IPS-15b (cell line): ENCODE measurements around the gene SIMC1.

Experiments used
- H3K27me3 ChIP-seq: one replicate; pipeline ENCODE4 v1.6.1; 2013; ENCODE audit warnings: low read length; ENCODE audit not compliant: control insufficient read depth, insufficient read depth
- H3K36me3 ChIP-seq: one replicate; pipeline ENCODE4 v1.6.1; 2013; ENCODE audit warnings: low read length; ENCODE audit not compliant: control insufficient read depth, insufficient read depth
- H3K4me1 ChIP-seq: one replicate; pipeline ENCODE4 v1.6.1; 2013; ENCODE audit warnings: mild to moderate bottlenecking, low read length; ENCODE audit not compliant: control insufficient read depth, insufficient read depth
- H3K4me3 ChIP-seq: one replicate; pipeline ENCODE4 v1.5.1; 2013; ENCODE audit warnings: low read depth, low read length
- H3K9ac ChIP-seq: one replicate; pipeline ENCODE4 v1.6.1; 2013; ENCODE audit warnings: low read depth, mild to moderate bottlenecking, low read length
- H3K9me3 ChIP-seq: one replicate; pipeline ENCODE4 v1.6.1; 2013; ENCODE audit warnings: mild to moderate bottlenecking, low read length; ENCODE audit not compliant: control insufficient read depth, insufficient read depth

The SIMC1 gene

DNA sequence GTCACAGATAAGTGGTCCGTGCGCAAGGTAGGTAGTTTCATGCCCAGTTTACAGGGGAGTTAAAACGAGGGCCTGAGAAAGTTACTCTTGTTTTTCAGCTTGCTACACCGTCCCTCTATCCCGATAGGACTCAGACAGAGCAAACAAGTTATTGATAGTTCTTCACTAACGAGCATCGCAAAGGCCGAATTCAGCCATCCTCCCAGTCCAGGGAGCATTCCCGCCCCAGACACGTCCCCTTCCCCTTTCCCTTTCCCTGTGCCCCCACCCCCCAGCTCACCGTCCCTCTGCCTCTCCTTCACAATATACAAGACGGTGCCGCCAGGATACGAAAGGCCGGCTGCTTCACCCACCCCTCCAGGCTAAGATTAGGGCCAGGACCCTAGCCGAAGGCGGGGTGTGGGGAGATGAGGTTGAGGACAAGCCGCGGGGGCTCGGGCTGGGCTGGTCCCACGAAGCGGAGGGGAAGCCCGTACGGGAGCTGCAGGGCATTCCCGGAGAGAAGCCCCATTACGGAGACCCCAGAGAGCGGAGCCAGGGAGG is 122.7 kb downstream of the SIMC1 start:
- no peaks in the 10 kb centered on the region for H3K9me3 ChIP-seq
- peaks cover 34% of the 10 kb centered on the region for H3K27me3 ChIP-seq
- H3K9ac ChIP-seq = peak overlapping the region; percentile 90
- no peaks in the 10 kb centered on the region for H3K4me1 ChIP-seq
- peak overlapping the region; percentile 96 for H3K4me3 ChIP-seq
- peaks cover 8% of the 10 kb centered on the region for H3K36me3 ChIP-seq

DNA sequence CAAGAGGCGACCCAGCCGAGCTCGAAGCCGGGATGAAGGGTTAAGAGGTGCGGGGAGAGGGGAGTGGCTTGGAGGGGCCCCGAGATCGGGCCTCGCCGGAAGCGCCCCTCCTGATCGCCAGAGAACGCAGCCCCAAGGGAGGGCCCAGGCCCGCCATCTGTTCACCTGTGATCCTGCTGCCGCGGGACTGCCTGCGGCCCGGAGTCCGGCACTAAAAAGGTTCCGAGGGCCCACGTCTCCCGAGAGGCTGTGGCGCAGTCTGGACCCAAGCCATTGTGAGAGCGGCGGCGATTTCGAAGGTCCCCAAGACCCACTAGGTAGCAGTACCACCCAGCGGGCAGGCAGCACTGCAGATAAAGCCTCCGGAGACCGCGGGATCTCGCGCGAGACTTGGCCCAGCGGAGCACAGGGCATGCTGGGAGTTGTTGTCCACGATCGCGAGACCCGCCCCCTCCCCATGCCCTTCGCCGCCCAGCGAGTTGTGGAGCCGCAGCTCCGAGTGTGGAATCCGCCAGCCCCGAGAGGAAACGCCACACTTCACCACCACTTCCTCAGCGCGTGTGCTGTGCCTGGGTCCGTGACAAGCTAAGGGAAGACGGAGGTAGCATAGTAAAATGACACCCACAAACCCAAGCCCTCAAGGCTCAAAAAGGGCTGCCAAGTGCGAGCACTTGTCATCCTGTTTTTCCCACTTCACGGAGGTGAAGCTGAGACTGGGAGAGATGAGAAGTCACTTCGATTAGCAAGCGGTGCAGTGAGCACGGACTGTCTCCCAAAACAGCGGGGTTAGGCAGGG is 123.4 kb downstream of the SIMC1 start, which contains the start of gene KIAA1191:
TSS of gene KIAA1191 (minus strand) at position 328 of the 796 bp plus-strand sequence. CDS start 2,256 bp downstream, outside the sequence.
- peak within 1 kb of the TSS; percentile 90 for H3K9ac ChIP-seq
- H3K9me3 ChIP-seq = no peaks in the 10 kb centered on the region
- no peaks in the 10 kb centered on the region for H3K4me1 ChIP-seq
- peak within 1 kb of the TSS; percentile 96 for H3K4me3 ChIP-seq
- peaks cover 40% of the 10 kb centered on the region for H3K27me3 ChIP-seq
- H3K36me3 ChIP-seq = peaks cover 8% of the 10 kb centered on the region

DNA sequence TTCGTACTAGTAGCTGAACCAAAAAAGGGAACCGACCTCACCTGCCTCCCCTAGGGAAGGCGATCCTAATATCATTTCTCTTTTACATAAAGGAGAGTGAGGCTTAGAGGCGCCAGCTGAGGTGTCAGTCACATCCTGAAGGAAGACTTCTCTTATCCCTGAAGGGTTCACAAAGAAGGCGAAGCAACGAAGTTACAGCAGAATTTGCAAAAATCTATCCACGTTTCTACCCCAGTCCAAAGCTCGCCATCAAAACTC is 123.9 kb downstream of the SIMC1 start:
- Histone ChIP-seq H3K9ac (no peak overlapping the region), H3K27me3 (peaks cover 43% of the 10 kb centered on the region), H3K9me3 (no peaks in the 10 kb centered on the region), H3K36me3 (peaks cover 8% of the 10 kb centered on the region), H3K4me3 (peak overlapping the region; percentile 96), H3K4me1 (no peaks in the 10 kb centered on the region)

DNA sequence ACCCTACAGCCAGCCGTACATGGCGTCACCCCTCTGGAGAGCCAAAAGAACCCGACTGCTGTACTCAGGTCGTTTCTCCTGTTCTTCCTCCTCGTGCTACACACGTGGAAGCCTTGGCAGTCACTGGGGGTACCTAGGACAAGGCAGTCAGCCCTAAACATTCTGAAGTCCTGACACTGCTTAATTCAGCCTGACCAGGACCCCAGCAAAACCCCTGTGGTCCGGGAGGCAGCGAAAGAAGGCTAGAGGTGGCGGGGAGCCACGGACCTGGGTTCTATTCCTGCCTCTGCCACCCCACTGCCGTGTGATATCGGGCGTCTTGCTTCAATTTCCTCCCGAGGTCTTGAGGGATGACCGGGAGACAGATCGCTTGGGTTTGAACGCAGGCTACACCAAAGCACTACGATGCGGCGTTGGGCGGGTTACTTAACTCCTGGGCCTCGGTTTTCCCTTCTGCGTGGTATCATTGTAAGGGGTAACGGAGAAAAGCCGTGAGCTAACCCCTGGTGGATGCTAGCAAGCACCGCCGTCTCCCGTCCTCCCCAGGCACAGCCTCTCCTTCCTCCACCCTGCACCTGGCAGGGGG is 126.6 kb downstream of the SIMC1 start:
- H3K27me3 ChIP-seq = peaks cover 46% of the 10 kb centered on the region
- no peaks in the 10 kb centered on the region for H3K9me3 ChIP-seq
- H3K36me3 ChIP-seq = peaks cover 2% of the 10 kb centered on the region
- no peak overlapping the region for H3K9ac ChIP-seq
- no peaks in the 10 kb centered on the region for H3K4me1 ChIP-seq
- peak overlapping the region; percentile 52 for H3K4me3 ChIP-seq

DNA sequence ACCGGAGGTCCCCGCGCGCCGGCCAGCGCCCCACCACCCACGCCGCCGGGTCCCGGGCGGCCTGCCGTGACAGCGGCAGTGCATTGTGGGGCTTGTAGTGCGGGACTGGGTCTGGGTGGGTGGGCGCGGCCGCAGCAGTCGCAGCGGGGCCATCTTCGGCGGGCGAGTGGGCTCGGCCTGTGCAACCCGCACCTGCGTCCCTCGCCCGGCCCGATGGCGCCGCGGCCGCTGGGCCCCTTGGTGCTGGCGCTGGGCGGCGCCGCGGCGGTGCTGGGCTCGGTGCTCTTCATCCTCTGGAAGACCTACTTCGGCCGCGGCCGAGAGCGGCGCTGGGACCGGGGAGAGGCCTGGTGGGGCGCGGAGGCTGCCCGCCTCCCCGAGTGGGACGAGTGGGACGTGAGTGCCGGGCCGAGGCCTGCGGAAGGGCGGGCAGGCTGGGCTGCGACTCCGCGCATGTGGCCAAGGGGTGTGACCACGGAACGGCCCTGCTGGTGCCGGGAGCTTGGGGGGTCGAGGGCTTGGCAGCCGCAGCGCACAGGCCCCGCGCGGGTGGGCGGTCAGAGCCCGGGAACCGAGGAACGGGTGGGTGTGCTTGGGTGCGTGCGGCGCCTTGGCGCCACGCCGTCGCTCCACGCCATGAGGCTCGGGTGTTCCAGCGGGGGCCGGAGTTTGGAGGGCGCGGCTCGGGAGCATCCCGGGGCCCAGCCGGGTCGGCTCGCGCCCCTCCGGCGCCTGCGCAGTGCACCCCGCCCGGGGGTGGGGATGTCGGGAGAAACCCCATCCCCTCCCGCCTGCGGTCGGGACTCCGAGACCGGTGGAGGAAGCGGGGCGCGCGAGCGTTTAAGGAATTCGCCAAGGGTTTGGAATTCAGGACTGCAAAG is 127.4 kb downstream of the SIMC1 start, which contains the start of gene ARL10:
TSS of gene ARL10 (plus strand) at position 137 of the 881 bp plus-strand sequence. CDS start at position 214, 77 bp downstream.
- H3K9me3 ChIP-seq = no peaks in the 10 kb centered on the region
- peak within 1 kb of the TSS; percentile 65 for H3K9ac ChIP-seq
- H3K27me3 ChIP-seq = peaks cover 46% of the 10 kb centered on the region
- H3K36me3 ChIP-seq = peaks cover 2% of the 10 kb centered on the region
- no peaks in the 10 kb centered on the region for H3K4me1 ChIP-seq
- peak within 1 kb of the TSS; percentile 52 for H3K4me3 ChIP-seq

DNA sequence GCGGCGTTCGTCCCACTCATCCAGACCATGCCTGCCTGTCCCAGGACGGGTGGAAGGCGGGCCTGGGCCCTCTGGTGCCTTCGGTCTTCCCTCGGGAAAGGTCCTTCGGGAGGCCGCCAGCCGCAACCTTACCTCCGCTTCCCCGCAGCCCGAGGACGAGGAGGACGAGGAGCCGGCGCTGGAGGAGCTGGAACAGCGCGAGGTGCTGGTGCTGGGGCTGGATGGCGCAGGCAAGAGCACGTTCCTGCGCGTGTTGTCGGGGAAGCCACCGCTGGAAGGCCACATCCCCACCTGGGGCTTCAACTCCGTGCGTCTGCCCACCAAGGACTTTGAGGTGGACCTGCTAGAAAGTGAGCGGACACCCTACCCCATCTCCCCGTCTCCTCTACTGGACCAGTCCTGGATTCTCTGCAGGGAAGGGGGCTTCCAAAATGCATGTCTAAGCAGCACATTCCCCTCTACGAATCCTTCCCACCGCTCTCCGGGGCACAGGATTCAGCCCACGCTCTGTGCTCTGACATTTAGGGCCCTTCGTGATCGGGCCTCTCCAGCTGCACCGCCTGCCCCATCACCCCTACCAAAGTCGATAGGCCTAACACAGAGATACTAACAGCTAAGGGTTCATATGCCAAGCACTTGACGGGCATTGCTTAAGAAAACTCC is 128.1 kb downstream of the SIMC1 start:
- H3K36me3 ChIP-seq = no peaks in the 10 kb centered on the region
- no peaks in the 10 kb centered on the region for H3K4me1 ChIP-seq
- H3K27me3 ChIP-seq = peaks cover 46% of the 10 kb centered on the region
- peak overlapping the region; percentile 52 for H3K4me3 ChIP-seq
- H3K9ac ChIP-seq = peak overlapping the region; percentile 65
- no peaks in the 10 kb centered on the region for H3K9me3 ChIP-seq

DNA sequence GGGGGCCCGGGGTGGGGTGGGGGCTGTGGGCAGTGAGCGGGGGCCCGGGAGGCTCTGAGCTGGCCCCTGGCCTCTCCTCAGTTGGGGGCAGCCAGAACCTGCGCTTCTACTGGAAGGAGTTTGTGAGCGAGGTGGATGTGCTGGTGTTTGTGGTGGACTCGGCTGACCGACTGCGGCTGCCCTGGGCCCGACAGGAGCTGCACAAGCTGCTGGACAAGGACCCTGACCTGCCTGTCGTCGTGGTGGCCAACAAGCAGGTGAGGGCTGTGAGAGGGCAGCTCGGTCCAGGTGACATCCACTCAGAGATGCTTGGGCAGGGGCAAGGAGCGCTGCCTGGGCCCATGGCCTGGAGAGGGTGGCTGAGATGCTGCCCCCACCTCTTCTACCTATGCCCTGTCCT is 130.5 kb downstream of the SIMC1 start:
- Histone ChIP-seq H3K36me3 (no peaks in the 10 kb centered on the region), H3K9ac (no peak overlapping the region), H3K4me3 (no peak overlapping the region), H3K4me1 (no peaks in the 10 kb centered on the region), H3K27me3 (peaks cover 29% of the 10 kb centered on the region), H3K9me3 (no peaks in the 10 kb centered on the region)

DNA sequence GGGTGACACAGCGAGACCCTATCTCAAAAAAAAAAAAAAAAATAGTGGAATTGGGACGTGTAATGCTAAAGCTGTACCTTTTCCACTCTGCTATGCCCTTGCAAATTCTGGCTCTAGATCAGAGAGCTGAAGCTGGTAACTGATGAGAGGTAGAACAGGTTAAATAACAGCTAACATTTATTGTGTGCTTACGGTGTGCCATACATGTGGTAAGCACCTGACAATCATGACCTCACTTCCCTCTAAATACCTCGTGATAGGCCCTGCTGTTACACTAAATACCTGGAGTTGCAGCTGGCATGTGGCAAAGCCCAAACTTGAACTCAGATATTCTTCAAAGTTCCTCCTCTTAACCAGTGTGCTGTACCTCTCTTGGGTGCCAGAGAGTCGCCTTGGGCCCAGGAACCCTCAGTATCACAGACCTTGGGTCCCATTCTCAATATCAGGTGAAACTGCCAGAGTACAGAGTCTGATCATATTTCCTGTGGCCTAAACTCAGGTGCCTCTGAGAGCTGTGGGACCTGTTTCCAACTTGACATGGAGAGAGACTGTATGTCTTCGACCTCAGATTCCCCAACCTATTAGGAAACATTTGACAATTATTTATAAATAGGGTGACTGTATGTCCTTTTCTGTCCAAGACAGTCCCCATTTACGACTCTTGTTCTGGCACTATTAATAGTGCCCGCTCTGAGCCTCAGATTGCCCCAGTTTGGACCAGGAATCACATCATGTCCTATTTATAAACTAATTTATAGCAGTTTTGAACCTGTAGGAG is 131.9 kb downstream of the SIMC1 start:
- Histone ChIP-seq H3K9ac (no peak overlapping the region), H3K9me3 (no peaks in the 10 kb centered on the region), H3K36me3 (no peaks in the 10 kb centered on the region), H3K4me3 (no peak overlapping the region), H3K27me3 (peaks cover 16% of the 10 kb centered on the region), H3K4me1 (no peaks in the 10 kb centered on the region)

DNA sequence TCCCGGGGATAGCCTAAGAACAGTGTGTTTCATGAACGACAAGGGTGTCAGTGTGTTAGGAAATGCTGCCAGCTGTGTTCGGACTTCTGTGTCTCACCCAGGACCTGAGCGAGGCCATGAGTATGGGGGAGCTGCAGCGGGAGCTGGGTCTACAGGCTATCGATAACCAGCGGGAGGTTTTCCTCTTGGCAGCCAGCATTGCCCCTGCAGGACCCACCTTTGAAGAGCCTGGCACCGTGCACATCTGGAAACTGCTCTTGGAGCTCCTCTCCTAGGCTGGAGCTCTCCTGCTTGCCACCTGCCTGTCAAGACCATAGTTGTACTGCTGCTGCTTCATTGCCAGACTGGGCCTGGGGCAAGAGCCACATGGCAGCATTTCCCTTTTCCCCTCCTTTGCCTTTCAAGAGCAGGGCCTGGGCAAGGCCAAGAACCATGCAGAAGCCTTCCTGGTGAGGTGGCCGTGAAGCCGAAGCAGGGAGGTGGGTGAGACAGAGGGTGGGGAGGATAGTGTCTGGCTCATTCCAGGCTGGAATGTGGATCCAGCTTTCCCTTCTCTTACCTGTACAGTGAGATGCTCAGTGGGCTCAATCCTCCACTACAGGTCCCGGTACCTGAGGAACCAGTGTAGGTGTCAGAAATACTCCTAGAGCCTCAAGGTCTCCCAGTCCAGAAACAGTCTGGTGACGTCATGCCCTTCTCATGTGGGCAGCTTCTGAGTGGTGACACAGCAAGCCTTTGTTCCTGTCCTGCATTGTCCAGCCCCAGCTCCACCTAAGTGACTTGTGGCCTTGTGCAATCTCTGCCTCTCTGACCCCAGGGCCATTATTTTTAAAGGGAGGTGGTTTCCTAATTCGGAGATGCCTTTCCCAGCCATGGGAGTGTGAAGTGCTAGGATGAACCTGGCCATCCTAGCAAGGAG is 133.7 kb downstream of the SIMC1 start:
- peaks cover 4% of the 10 kb centered on the region for H3K27me3 ChIP-seq
- H3K9ac ChIP-seq = no peak overlapping the region
- H3K4me3 ChIP-seq = no peak overlapping the region
- H3K9me3 ChIP-seq = no peaks in the 10 kb centered on the region
- no peaks in the 10 kb centered on the region for H3K4me1 ChIP-seq
- no peaks in the 10 kb centered on the region for H3K36me3 ChIP-seq
